SK-N-SH (cell line): ENCODE data around the gene SCO2. TPM values are rescaled to one million over a fixed set of nuclear protein-coding genes. Genes with fewer than 3 reads are reported as not detected.
A peak's percentile ranks its signal among the peaks of the same experiment; 100 is the strongest.

ENCODE experiments used
- CTCF ChIA-PET: fragments of 300-600, 350-600 bp; formaldehyde crosslinking; extraction: SDS; loops from one replicate; lab custom pipeline; 2021; lab: Yijun Ruan, JAX
- POLR2A ChIA-PET: fragments of 350-600 bp; sonication (Branson Sonifier 250); formaldehyde crosslinking; extraction: SDS; loops from one replicate; lab custom pipeline; 2020; ENCODE audit warnings: antibody characterized with exemption, inconsistent platforms; lab: Yijun Ruan, JAX
- DNase-seq: peaks from one replicate; pipeline ENCODE4 v3.0.0; 2012
- H2AFZ ChIP-seq: fragments of 200-600 bp; sonication (generic); 2 replicates; pipeline ENCODE4 v1.8.1; 2016; ENCODE audit warnings: antibody characterized with exemption, mild to moderate bottlenecking, low read depth
- H3F3A ChIP-seq: fragments of 200-600 bp; sonication (generic); replicated peaks from 2 replicates; pipeline ENCODE3; 2016; ENCODE audit warnings: antibody characterized with exemption, mild to moderate bottlenecking; ENCODE audit not compliant: insufficient read depth
- H3K27ac ChIP-seq, 2 experiments: fragments of 200-500 bp in 1 of 2; fragments of 200-600 bp in 1 of 2; sonication (Bioruptor generic) in 1 of 2; sonication (generic), shearing (Covaris generic) in 1 of 2; 2 replicates each; pipeline versions ENCODE4 v1.5.1 to v1.6.1; 2014 to 2016; ENCODE audit warnings: low read depth in 2 of 2, inconsistent platforms in 1 of 2, low read length in 1 of 2, mild to moderate bottlenecking in 1 of 2, mixed read lengths in 1 of 2
- H3K27me3 ChIP-seq: fragments of 200-600 bp; sonication (generic), shearing (Covaris generic); 2 replicates; pipeline ENCODE4 v1.6.1; 2016; ENCODE audit warnings: mixed run types; ENCODE audit not compliant: insufficient read depth
- H3K36me3 ChIP-seq, 2 experiments: fragments of 200-500 bp in 1 of 2; fragments of 200-600 bp in 1 of 2; sonication (Bioruptor generic) in 1 of 2; sonication (generic) in 1 of 2; replicated peaks in 1 of 2; 2 replicates each; pipeline versions ENCODE3 to v1.5.1; 2014 to 2016; ENCODE audit warnings: low read length in 1 of 2, mild to moderate bottlenecking in 1 of 2; ENCODE audit not compliant: insufficient read depth in 2 of 2, control insufficient read depth in 1 of 2
- H3K4me1 ChIP-seq, 2 experiments: fragments of 200-500 bp in 1 of 2; fragments of 200-600 bp in 1 of 2; sonication (Bioruptor generic) in 1 of 2; sonication (generic), shearing (Covaris generic) in 1 of 2; 2 replicates each; pipeline versions ENCODE4 v1.5.1 to v1.6.1; 2014 to 2016; ENCODE audit warnings: low read depth in 1 of 2, low read length in 1 of 2, mixed run types in 1 of 2; ENCODE audit not compliant: insufficient read depth in 2 of 2, control insufficient read depth in 1 of 2
- H3K4me2 ChIP-seq: fragments of 200-600 bp; sonication (generic), shearing (Covaris generic); 2 replicates; pipeline ENCODE4 v1.6.1; 2017; ENCODE audit warnings: mixed run types
- H3K4me3 ChIP-seq, 2 experiments: fragments of 200-500 bp in 1 of 2; fragments of 200-600 bp in 1 of 2; sonication (Bioruptor generic) in 1 of 2; sonication (generic), shearing (Covaris generic) in 1 of 2; 2 replicates each; pipeline versions ENCODE4 v1.5.1 to v1.8.1; 2014 to 2016; ENCODE audit warnings: low read depth in 2 of 2, inconsistent platforms in 1 of 2, low read length in 1 of 2, mild to moderate bottlenecking in 1 of 2, mixed read lengths in 1 of 2, moderate library complexity in 1 of 2
- H3K79me2 ChIP-seq: fragments of 200-600 bp; sonication (generic); 2 replicates; pipeline ENCODE4 v1.8.1; 2017; ENCODE audit warnings: mild to moderate bottlenecking; ENCODE audit not compliant: insufficient read depth
- H3K9ac ChIP-seq: fragments of 200-600 bp; sonication (generic); 2 replicates; pipeline ENCODE4 v1.6.1; 2017; ENCODE audit warnings: mixed run types
- H3K9me2 ChIP-seq: fragments of 200-600 bp; sonication (generic); 2 replicates; pipeline ENCODE4 v1.6.1; 2017; ENCODE audit warnings: mixed run types
- H3K9me3 ChIP-seq: fragments of 200-600 bp; sonication (generic); 2 replicates; pipeline ENCODE4 v1.6.1; 2017; ENCODE audit warnings: mixed run types, mild to moderate bottlenecking, moderate library complexity
- H4K20me1 ChIP-seq: fragments of 200-600 bp; sonication (generic); 2 replicates; pipeline ENCODE4 v1.6.1; 2017; ENCODE audit warnings: mild to moderate bottlenecking, mixed run types; ENCODE audit not compliant: insufficient read depth
- ELF1 ChIP-seq: IDR thresholded peaks from 2 replicates; pipeline ENCODE4 v1.4.0; 2012
- FOSL2 ChIP-seq: IDR thresholded peaks from 2 replicates; pipeline ENCODE4 v1.4.0; 2012; ENCODE audit warnings: low read depth, mild to moderate bottlenecking, moderate library complexity, borderline replicate concordance
- FOXM1 ChIP-seq: IDR thresholded peaks from 2 replicates; pipeline ENCODE4 v1.4.0; 2012; ENCODE audit warnings: low read depth, mild to moderate bottlenecking
- JUND ChIP-seq: IDR thresholded peaks from 2 replicates; pipeline ENCODE4 v1.4.0; 2012
- MEF2A ChIP-seq: IDR thresholded peaks from 2 replicates; pipeline ENCODE4 v1.4.0; 2012; ENCODE audit warnings: low read depth, borderline replicate concordance
- MXI1 ChIP-seq: IDR thresholded peaks from 2 replicates; pipeline ENCODE4 v1.6.1; 2012; ENCODE audit warnings: mild to moderate bottlenecking, low read depth, low read length, improper control_type of control experiment
- RAD21 ChIP-seq: IDR thresholded peaks from 2 replicates; pipeline ENCODE4 v1.6.1; 2012; ENCODE audit warnings: mild to moderate bottlenecking, low read length
- RFX5 ChIP-seq: IDR thresholded peaks from 2 replicates; pipeline ENCODE4 v1.6.1; 2012; ENCODE audit warnings: mild to moderate bottlenecking, improper control_type of control experiment, low read length
- SMC3 ChIP-seq: IDR thresholded peaks from 2 replicates; pipeline ENCODE4 v1.6.1; 2012; ENCODE audit warnings: low read depth, low read length, improper control_type of control experiment
- TCF12 ChIP-seq: IDR thresholded peaks from 2 replicates; pipeline ENCODE4 v1.4.0; 2012
- YY1 ChIP-seq: IDR thresholded peaks from 2 replicates; pipeline ENCODE4 v1.4.0; 2012; ENCODE audit warnings: low read depth, mild to moderate bottlenecking
- WGBS: methylation state at CpG from one replicate; pipeline ENCODE4 v1.1.6; 2017; ENCODE audit warnings: low lambda C conversion rate; 5-methylcytosine and 5-hydroxymethylcytosine counted together
- polyA plus RNA-seq, 3 experiments: library from polyadenylated mRNA; depleted of rRNA; stranded (reverse); fragments of >200 nt; gene quantifications; 2 replicates each; pipeline ENCODE4 v1.2.3, GENCODE V29; 2012
- TF ChIP-seq, protein P1 (sequence below): IDR thresholded peaks from 2 replicates; pipeline ENCODE4 v1.6.1; 2012; ENCODE audit warnings: mild to moderate bottlenecking, low read depth, low read length, moderate library complexity
- TF ChIP-seq, protein P2 (sequence below): fragments of 200-600 bp; sonication (generic); IDR thresholded peaks from 2 replicates; pipeline ENCODE4 v1.6.1; 2017; ENCODE audit warnings: antibody characterized with exemption, mild to moderate bottlenecking, moderate library complexity
- TF ChIP-seq, protein P3 (sequence below): fragments of 150-350 bp; IDR thresholded peaks from 2 replicates; pipeline ENCODE4 v1.6.1; 2016; ENCODE audit warnings: mild to moderate bottlenecking, low read depth, low read length
- TF ChIP-seq, protein P4 (sequence below): IDR thresholded peaks from 2 replicates; pipeline ENCODE4 v1.4.0; 2012; ENCODE audit warnings: low read depth, borderline replicate concordance
- TF ChIP-seq, protein P5 (sequence below): fragments of 150-350 bp; IDR thresholded peaks from 2 replicates; pipeline ENCODE4 v1.6.1; 2017; ENCODE audit warnings: antibody characterized with exemption, low read length, low read depth, borderline replicate concordance

Gene SCO2
- polyA plus RNA-seq, 1 of the 3 experiments (the other 2 are of a cell fraction), result 4.0 TPM

DNA sequence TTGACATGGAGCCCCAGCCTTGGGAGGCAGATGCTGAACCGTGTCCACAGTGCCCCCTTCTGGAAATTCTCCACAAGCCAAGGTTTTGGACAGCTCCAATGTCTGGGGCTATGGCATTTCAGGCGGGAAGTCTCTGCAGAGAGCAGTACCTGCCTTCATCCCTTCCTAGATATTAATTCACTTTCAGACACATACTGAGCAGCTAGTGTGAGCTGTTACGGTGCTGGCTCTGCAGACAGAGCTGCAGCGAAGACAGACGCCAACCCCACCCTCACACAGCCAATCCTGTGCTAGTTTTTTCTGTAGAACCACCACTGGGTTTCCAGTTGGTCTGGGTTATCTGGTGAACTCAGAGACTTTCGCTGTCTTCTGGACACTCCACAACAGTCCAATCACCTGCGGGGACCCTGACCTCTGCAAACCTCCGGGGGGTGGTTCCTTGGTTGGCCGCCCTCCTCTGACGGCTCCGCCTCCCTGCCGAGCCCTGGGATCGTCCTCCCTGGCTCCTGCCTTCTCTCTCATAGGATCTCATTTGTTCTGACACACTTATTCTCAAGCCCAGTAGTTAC lies 27.0 kb downstream of the SCO2 start:
- H3K27me3 ChIP-seq, result no peaks in the 10 kb centered on the region
- H3K36me3 ChIP-seq, result peaks cover 0 to 11% of the 10 kb centered on the region in 2 experiments
- no peak overlapping the region; a peak in 1 of 4 replicates for H3K4me3 ChIP-seq
- H4K20me1 ChIP-seq, result no peaks in the 10 kb centered on the region
- H3K9me2 ChIP-seq, result no peaks in the 10 kb centered on the region
- H3K27ac ChIP-seq, result no peak overlapping the region
- DNase-seq, result peak; percentile 77
- no peak overlapping the region for H3K9ac ChIP-seq
- CTCF ChIA-PET, result interaction anchor here (0.7 to 3.1 kb wide), 26 partner anchors 8 to 271 kb away, joined by 3 to 24 read pairs (median 4); partner anchors contain the start of genes LMF2, MIOX, NCAPH2 and SBF1
- H3K79me2 ChIP-seq, result no peaks in the 10 kb centered on the region
- H3K9me3 ChIP-seq, result no peaks in the 10 kb centered on the region
- 31% methylated on average over 13 of the region's 13 CpGs for WGBS
- peaks cover 8% of the 10 kb centered on the region for H3F3A ChIP-seq
- no peak overlapping the region for H2AFZ ChIP-seq
- H3K4me1 ChIP-seq, result no peaks in the 10 kb centered on the region; a peak in 1 of 4 replicates
- H3K4me2 ChIP-seq, result no peak overlapping the region
- TF ChIP-seq SMC3 (peak; percentile 56), FOXM1 (no peak), MXI1 (no peak), RAD21 (peak; percentile 77)
- TF ChIP-seq, protein P1, sequence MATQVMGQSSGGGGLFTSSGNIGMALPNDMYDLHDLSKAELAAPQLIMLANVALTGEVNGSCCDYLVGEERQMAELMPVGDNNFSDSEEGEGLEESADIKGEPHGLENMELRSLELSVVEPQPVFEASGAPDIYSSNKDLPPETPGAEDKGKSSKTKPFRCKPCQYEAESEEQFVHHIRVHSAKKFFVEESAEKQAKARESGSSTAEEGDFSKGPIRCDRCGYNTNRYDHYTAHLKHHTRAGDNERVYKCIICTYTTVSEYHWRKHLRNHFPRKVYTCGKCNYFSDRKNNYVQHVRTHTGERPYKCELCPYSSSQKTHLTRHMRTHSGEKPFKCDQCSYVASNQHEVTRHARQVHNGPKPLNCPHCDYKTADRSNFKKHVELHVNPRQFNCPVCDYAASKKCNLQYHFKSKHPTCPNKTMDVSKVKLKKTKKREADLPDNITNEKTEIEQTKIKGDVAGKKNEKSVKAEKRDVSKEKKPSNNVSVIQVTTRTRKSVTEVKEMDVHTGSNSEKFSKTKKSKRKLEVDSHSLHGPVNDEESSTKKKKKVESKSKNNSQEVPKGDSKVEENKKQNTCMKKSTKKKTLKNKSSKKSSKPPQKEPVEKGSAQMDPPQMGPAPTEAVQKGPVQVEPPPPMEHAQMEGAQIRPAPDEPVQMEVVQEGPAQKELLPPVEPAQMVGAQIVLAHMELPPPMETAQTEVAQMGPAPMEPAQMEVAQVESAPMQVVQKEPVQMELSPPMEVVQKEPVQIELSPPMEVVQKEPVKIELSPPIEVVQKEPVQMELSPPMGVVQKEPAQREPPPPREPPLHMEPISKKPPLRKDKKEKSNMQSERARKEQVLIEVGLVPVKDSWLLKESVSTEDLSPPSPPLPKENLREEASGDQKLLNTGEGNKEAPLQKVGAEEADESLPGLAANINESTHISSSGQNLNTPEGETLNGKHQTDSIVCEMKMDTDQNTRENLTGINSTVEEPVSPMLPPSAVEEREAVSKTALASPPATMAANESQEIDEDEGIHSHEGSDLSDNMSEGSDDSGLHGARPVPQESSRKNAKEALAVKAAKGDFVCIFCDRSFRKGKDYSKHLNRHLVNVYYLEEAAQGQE, result peak; percentile 89
- TF ChIP-seq, protein P2, sequence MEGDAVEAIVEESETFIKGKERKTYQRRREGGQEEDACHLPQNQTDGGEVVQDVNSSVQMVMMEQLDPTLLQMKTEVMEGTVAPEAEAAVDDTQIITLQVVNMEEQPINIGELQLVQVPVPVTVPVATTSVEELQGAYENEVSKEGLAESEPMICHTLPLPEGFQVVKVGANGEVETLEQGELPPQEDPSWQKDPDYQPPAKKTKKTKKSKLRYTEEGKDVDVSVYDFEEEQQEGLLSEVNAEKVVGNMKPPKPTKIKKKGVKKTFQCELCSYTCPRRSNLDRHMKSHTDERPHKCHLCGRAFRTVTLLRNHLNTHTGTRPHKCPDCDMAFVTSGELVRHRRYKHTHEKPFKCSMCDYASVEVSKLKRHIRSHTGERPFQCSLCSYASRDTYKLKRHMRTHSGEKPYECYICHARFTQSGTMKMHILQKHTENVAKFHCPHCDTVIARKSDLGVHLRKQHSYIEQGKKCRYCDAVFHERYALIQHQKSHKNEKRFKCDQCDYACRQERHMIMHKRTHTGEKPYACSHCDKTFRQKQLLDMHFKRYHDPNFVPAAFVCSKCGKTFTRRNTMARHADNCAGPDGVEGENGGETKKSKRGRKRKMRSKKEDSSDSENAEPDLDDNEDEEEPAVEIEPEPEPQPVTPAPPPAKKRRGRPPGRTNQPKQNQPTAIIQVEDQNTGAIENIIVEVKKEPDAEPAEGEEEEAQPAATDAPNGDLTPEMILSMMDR, result peak; percentile 69
- POLR2A ChIA-PET, result interaction anchor here (1.0 kb wide), 1 partner anchor 48 kb away, joined by 3 read pairs; no protein-coding TSS in a partner anchor

DNA sequence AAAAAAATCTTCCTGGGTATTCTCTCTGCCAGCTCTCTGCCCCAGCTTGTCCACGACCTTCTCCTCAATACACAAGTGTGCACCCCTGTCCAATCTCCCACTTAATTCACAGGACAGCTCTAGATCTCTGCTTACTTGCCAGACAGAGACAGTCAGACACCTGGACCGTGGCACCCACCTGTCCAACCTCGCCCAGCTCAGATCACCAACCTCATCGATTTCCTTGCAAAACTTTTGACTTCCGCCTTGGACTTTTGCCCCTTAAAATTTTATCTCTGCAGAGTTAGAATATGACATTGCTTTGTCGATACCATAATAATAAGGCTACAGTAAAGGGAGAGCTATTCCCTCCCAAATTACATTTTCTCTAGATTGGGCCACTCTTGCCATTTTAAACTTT lies 28.3 kb downstream of the SCO2 start:
- Histone ChIP-seq H3K9ac (no peak overlapping the region), H3K79me2 (no peaks in the 10 kb centered on the region), H3F3A (peaks cover 8% of the 10 kb centered on the region), H3K36me3 (no peaks in the 10 kb centered on the region), H3K9me2 (no peaks in the 10 kb centered on the region), H3K27ac (no peak overlapping the region), H3K9me3 (no peaks in the 10 kb centered on the region), H3K27me3 (no peaks in the 10 kb centered on the region), H3K4me1 (no peaks in the 10 kb centered on the region; a peak in 1 of 4 replicates), H2AFZ (no peak overlapping the region), H3K4me3 (no peak overlapping the region), H3K4me2 (no peak overlapping the region), H4K20me1 (no peaks in the 10 kb centered on the region)
- CTCF ChIA-PET, result interaction anchor here (0.8 to 3.1 kb wide), 14 partner anchors 12 to 245 kb away, joined by 3 to 24 read pairs (median 6); partner anchors contain the start of genes LMF2, MIOX, NCAPH2 and SBF1
- no peak for DNase-seq
- WGBS, result 68% methylated on average over 6 of the region's 6 CpGs
- POLR2A ChIA-PET, result interaction anchor here (1.1 kb wide), 1 partner anchor 11 kb away, joined by 4 read pairs; the partner anchor contains the start of genes LMF2 and NCAPH2
- TF ChIP-seq FOSL2 (no peak), RFX5 (no peak), YY1 (no peak), MXI1 (no peak), MEF2A (no peak), RAD21 (no peak), JUND (no peak), ELF1 (no peak), TCF12 (no peak)
- TF ChIP-seq, protein P3, sequence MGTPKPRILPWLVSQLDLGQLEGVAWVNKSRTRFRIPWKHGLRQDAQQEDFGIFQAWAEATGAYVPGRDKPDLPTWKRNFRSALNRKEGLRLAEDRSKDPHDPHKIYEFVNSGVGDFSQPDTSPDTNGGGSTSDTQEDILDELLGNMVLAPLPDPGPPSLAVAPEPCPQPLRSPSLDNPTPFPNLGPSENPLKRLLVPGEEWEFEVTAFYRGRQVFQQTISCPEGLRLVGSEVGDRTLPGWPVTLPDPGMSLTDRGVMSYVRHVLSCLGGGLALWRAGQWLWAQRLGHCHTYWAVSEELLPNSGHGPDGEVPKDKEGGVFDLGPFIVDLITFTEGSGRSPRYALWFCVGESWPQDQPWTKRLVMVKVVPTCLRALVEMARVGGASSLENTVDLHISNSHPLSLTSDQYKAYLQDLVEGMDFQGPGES, result no peak
- TF ChIP-seq, protein P4, sequence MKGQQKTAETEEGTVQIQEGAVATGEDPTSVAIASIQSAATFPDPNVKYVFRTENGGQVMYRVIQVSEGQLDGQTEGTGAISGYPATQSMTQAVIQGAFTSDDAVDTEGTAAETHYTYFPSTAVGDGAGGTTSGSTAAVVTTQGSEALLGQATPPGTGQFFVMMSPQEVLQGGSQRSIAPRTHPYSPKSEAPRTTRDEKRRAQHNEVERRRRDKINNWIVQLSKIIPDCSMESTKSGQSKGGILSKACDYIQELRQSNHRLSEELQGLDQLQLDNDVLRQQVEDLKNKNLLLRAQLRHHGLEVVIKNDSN, result no peak
- TF ChIP-seq, protein P5, sequence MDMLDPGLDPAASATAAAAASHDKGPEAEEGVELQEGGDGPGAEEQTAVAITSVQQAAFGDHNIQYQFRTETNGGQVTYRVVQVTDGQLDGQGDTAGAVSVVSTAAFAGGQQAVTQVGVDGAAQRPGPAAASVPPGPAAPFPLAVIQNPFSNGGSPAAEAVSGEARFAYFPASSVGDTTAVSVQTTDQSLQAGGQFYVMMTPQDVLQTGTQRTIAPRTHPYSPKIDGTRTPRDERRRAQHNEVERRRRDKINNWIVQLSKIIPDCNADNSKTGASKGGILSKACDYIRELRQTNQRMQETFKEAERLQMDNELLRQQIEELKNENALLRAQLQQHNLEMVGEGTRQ, result no peak
